Medulla oblongata (tissue), 1 donor: ENCODE measurements around the gene IARS1.

Source experiments
- DNase-seq: peaks from one replicate; pipeline ENCODE4 v3.0.0-alpha.2; 2015; ENCODE audit errors: extremely low spot score

IARS1 gene

GRCh38 chr9:92293452-92294296 lies at the start of gene IARS1:
Gene IARS1 (minus strand): TSS chr9:92293697. CDS start chr9:92289419, 4,278 bp downstream.
- DNase-seq: peak; percentile 97

GRCh38 chr9:92342825-92343488 lies 49.5 kb upstream of the IARS1 start:
- no peak for DNase-seq

GRCh38 chr9:92341578-92341977 lies 48.1 kb upstream of the IARS1 start:
- DNase-seq: no peak

GRCh38 chr9:92333282-92333634 lies 39.8 kb upstream of the IARS1 start:
- no peak for DNase-seq

- no peak for DNase-seq
Observed at GRCh38 chr9:92332577-92333281, 39.2 kb upstream of the IARS1 start.

- DNase-seq: no peak
Observed at GRCh38 chr9:92328225-92328624, 34.7 kb upstream of the IARS1 start.

GRCh38 chr9:92327283-92327850 lies 33.9 kb upstream of the IARS1 start:
- DNase-seq: no peak

- DNase-seq: no peak
Observed at GRCh38 chr9:92325991-92326500, 32.5 kb upstream of the IARS1 start.

GRCh38 chr9:92325269-92325990 lies 31.9 kb upstream of the IARS1 start, which contains the start of the genes CENPP and NOL8:
Gene CENPP (plus strand): TSS chr9:92325953.
Gene NOL8 (minus strand): TSS chr9:92325350. CDS start chr9:92324161, 1,189 bp downstream.
- peak; percentile 94 for DNase-seq

- no peak for DNase-seq
Observed at GRCh38 chr9:92324889-92325268, 31.4 kb upstream of the IARS1 start.

GRCh38 chr9:92324431-92324830 lies 30.9 kb upstream of the IARS1 start:
- DNase-seq: no peak

GRCh38 chr9:92315456-92315855 lies 22.0 kb upstream of the IARS1 start:
- DNase-seq: no peak

- DNase-seq: no peak
Observed at GRCh38 chr9:92313624-92314012, 20.1 kb upstream of the IARS1 start.

GRCh38 chr9:92312887-92313623 lies 19.6 kb upstream of the IARS1 start:
- DNase-seq: no peak

GRCh38 chr9:92310562-92310961 lies 17.1 kb upstream of the IARS1 start:
- DNase-seq: no peak

GRCh38 chr9:92308893-92309292 lies 15.4 kb upstream of the IARS1 start:
- DNase-seq: no peak

GRCh38 chr9:92300936-92301335 lies 7.4 kb upstream of the IARS1 start:
- DNase-seq: no peak

- DNase-seq: no peak
Observed at GRCh38 chr9:92299116-92299515, 5.6 kb upstream of the IARS1 start.

- DNase-seq: no peak
Observed at GRCh38 chr9:92298036-92298435, 4.5 kb upstream of the IARS1 start.

GRCh38 chr9:92297611-92298010 lies 4.1 kb upstream of the IARS1 start:
- DNase-seq: no peak
